Prostate gland (tissue), 2 donors: ENCODE results near the gene SOD2. TPM values are rescaled to one million over a fixed set of nuclear protein-coding genes. Genes with fewer than 3 reads are reported as not detected.

Source experiments
- DNase-seq: peaks from one replicate; pipeline ENCODE4 v3.0.0-alpha.2; 2019; ENCODE audit warnings: low spot score
- H3K27ac ChIP-seq, 2 donors: fragments of 200-600 bp; sonication (generic); 2 replicates each; pipeline ENCODE4 v1.5.1; 2017 to 2019
- H3K27me3 ChIP-seq: fragments of 200-600 bp; sonication (generic); replicated peaks from 2 replicates; pipeline ENCODE4 v1.5.1; 2019; ENCODE audit not compliant: insufficient read depth
- H3K36me3 ChIP-seq, 2 donors: fragments of 200-600 bp; sonication (generic); 1 replicate in 1 of 2; 2 replicates in 1 of 2; pipeline versions ENCODE4 v1.5.1 to v1.8.1; 2017 to 2019
- H3K4me1 ChIP-seq: fragments of 200-600 bp; sonication (generic); replicated peaks from 2 replicates; pipeline ENCODE4 v1.5.1; 2019
- H3K4me3 ChIP-seq, 2 donors: fragments of 200-600 bp; sonication (generic); 2 replicates each; pipeline ENCODE4 v1.5.1; 2017 to 2019
- H3K9me3 ChIP-seq: fragments of 200-600 bp; sonication (generic); 2 replicates; pipeline ENCODE4 v1.5.1; 2017
- POLR2A ChIP-seq: fragments of 450-650 bp; IDR thresholded peaks from one replicate; pipeline ENCODE4 v1.6.1; 2016; ENCODE audit warnings: antibody characterized with exemption, mild to moderate bottlenecking
- POLR2AphosphoS5 ChIP-seq: sonication (generic); formaldehyde crosslinking; IDR thresholded peaks from one replicate; pipeline ENCODE4 v1.6.1; 2017; ENCODE audit warnings: antibody characterized with exemption
- WGBS: methylation state at CpG from one replicate; pipeline ENCODE4 v1.1.5; 2018; 5-methylcytosine and 5-hydroxymethylcytosine counted together
- intact Hi-C: fragments of 100-400 bp; cut with DNase I; formaldehyde crosslinking; loops from one replicate; pipeline ENCODE4 v1.14.2; 2022
- total RNA-seq, 2 donors: library from RNA; depleted of rRNA; stranded (reverse); fragments of >200 nt; gene quantifications; one replicate each; pipeline ENCODE4 v1.1.0, GENCODE V29; 2016
- TF ChIP-seq, protein P1 (sequence below), 4 experiments: fragments of 200-600 bp in 2 of 4; fragments of 450-650 bp in 2 of 4; sonication (generic) in 2 of 4; IDR thresholded peaks; 1 replicate in 3 of 4; 2 replicates in 1 of 4; pipeline ENCODE4 v1.5.1; 2016 to 2019; ENCODE audit warnings: antibody characterized with exemption in 4 of 4, mild to moderate bottlenecking in 2 of 4, moderate library complexity in 2 of 4

SOD2 gene
- total RNA-seq, 2 donors from 2014 or later = 196 to 285 TPM

DNA sequence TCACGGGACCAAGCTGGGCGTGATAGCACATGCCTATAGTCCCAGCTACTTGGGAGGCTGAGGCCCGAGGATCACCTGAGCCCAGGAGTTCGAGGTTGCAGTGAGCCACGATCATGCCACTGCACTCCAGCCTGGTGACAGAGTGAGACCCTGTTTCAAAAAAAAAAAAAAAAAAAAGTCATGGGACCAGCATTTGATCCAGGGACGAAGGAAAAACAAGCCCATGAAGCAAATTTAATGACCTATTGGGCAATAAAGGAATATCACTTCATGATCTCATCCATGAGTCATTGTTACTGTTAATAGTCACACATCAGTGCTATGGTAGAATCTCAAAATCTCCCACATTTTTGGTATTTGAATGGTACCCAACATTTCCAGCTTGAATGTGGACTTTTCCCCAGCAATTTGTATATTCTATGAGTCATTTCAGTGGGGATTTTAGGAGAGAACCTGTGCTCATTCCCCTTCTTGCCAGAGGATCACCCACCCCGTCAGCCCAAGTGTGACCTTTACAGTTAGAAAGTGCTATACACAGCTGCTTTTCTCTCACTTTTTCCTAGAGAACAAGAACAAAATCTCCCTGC is 8.5 kb upstream of the SOD2 start:
- no peak for DNase-seq
- 68% methylated on average over 7 of the region's 7 CpGs for WGBS
- Histone ChIP-seq H3K9me3 (no peaks in the 10 kb centered on the region), H3K4me1 (no peaks in the 10 kb centered on the region), H3K27me3 (no peaks in the 10 kb centered on the region), H3K27ac (peak overlapping the region; percentile 16 to 47), H3K36me3 (no peaks in the 10 kb centered on the region), H3K4me3 (no peak overlapping the region)
- no peak for TF ChIP-seq POLR2A
- peak; percentile 74 for TF ChIP-seq POLR2AphosphoS5
- TF ChIP-seq, protein P1, sequence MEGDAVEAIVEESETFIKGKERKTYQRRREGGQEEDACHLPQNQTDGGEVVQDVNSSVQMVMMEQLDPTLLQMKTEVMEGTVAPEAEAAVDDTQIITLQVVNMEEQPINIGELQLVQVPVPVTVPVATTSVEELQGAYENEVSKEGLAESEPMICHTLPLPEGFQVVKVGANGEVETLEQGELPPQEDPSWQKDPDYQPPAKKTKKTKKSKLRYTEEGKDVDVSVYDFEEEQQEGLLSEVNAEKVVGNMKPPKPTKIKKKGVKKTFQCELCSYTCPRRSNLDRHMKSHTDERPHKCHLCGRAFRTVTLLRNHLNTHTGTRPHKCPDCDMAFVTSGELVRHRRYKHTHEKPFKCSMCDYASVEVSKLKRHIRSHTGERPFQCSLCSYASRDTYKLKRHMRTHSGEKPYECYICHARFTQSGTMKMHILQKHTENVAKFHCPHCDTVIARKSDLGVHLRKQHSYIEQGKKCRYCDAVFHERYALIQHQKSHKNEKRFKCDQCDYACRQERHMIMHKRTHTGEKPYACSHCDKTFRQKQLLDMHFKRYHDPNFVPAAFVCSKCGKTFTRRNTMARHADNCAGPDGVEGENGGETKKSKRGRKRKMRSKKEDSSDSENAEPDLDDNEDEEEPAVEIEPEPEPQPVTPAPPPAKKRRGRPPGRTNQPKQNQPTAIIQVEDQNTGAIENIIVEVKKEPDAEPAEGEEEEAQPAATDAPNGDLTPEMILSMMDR (IDR thresholded peaks at IDR 0.05) = no peak
- intact Hi-C loops = no loop called here

DNA sequence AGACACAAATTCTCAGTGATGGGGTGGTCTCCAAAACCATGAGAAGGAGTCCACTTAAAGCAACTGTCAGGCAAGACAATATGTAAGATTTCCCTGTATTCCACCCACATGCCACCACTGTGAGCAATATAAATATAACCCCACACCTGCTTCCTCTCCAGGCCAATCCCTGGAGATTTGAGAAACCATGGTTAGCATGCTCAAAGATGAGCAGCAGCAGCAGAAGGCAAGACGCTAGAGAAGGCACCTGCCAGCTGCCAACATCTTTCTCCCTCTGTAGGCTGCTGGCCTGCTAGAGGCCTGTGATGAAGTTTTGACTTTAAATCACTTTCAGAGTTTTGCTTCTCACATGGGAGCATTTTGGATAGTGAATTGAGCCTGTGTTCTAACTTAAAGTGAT is 7.9 kb upstream of the SOD2 start:
- TF ChIP-seq POLR2A (no peak), POLR2AphosphoS5 (no peak)
- TF ChIP-seq, protein P1 (IDR thresholded peaks at IDR 0.05) = no peak
- Histone ChIP-seq H3K27ac (peak overlapping the region in 1 of 2 donors; percentile 47), H3K9me3 (no peaks in the 10 kb centered on the region), H3K27me3 (no peaks in the 10 kb centered on the region), H3K4me1 (no peaks in the 10 kb centered on the region), H3K36me3 (no peaks in the 10 kb centered on the region), H3K4me3 (no peak overlapping the region)
- WGBS = 47% methylated on average over 1 of the region's 1 CpG
- DNase-seq = no peak
- intact Hi-C loops = no loop called here

DNA sequence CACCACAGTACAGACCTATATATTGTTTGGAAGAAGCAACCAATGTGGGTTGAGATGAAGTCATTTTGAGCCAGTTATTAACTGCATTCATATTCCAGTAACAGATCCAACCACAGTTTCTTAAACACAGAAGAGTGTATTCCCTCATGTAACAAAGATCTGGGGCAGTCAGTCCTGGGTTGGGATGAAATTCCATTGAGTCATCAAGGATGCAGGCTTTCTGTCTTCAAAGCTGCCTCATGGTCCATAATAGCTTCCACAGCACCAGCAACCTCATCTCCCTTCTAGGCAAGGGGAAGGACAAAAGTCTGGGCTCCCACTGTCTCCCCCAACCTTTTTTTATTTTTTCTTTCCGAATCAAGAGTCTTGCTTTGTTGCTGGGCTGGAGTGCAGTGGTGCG is 2.9 kb upstream of the SOD2 start:
- no peaks in the 10 kb centered on the region for H3K27me3 ChIP-seq
- H3K36me3 ChIP-seq = no peaks in the 10 kb centered on the region
- WGBS = 100% methylated on average over 2 of the region's 2 CpGs
- no peak overlapping the region for H3K4me3 ChIP-seq
- no peak for DNase-seq
- intact Hi-C loops = no loop called here
- no peaks in the 10 kb centered on the region for H3K9me3 ChIP-seq
- no peak overlapping the region for H3K27ac ChIP-seq
- TF ChIP-seq POLR2AphosphoS5 (no peak), POLR2A (no peak)
- TF ChIP-seq, protein P1 (IDR thresholded peaks at IDR 0.05) = no peak
- H3K4me1 ChIP-seq = peaks cover 14% of the 10 kb centered on the region

DNA sequence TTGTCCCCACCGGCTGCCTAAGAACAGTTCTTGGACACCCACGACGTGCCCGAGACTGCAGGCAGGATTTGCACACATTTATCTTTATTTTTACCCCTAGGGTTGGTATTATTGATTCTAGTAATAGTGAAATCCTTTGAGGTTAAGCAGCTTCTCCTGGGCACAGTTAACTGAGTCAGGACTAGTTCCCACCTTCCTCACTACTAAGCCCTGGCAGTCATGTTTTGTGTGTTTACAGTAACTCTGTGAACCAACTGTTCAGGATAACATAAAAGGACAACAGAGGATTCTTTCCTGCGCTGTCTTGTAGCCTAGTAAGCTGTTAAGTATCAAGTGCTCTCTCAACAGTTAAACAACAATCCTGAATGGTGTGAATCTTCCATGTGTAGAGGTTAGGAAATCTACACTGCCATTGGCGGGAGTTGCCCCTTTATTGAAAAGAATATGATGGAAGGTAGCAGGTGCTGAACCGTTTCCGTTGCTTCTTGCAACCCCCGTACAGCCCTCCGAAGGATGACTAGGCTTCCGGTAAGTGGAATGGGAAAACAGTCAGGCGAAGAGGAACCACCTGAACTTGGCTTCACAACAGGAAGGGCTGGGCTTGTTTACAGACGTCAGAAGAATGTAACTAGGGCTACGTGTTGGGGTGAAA is 979 bp upstream of the SOD2 start:
- Histone ChIP-seq H3K4me1 (peaks cover 14% of the 10 kb centered on the region), H3K27me3 (no peaks in the 10 kb centered on the region), H3K9me3 (no peaks in the 10 kb centered on the region), H3K27ac (peak overlapping the region; percentile 96), H3K4me3 (peak overlapping the region; percentile 77 to 83), H3K36me3 (no peaks in the 10 kb centered on the region)
- intact Hi-C loops = loop anchor here (1.0 to 2.0 kb wide), 3 partner anchors 33 to 97 kb away; partner anchors contain the start of genes MRPL18 and WTAP
- peak; percentile 73 for DNase-seq
- peak; percentile 44 for TF ChIP-seq POLR2A
- peak; percentile 80 for TF ChIP-seq POLR2AphosphoS5
- TF ChIP-seq, protein P1 (IDR thresholded peaks at IDR 0.05) = no peak
- WGBS = 19% methylated on average over 14 of the region's 14 CpGs
